Measurements from ENCODE around the gene THRSP.

Gene THRSP

DNA sequence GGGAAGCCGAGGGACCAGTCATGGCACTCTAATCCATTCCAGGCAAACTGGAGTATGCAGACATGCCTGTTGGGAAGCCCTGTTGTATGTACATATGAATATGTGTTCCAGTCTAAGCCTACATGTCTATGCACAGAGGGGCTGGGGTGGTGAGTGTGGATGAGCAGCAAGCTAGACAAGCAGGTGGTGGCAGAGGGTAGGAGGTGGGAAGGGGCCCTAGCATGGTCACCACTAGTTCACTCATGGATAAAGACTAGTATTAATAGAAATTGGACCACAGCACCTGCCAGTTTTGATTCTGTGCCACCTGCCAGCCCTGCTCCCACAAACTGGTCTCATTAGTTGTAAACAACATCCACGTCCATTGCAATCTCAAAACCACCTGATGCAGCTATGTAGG, 1.5 kb downstream of the THRSP start:
- no peak for DNase-seq (ENCODE audit: extremely low read depth, low read depth)
- TF ChIP-seq, protein P1, sequence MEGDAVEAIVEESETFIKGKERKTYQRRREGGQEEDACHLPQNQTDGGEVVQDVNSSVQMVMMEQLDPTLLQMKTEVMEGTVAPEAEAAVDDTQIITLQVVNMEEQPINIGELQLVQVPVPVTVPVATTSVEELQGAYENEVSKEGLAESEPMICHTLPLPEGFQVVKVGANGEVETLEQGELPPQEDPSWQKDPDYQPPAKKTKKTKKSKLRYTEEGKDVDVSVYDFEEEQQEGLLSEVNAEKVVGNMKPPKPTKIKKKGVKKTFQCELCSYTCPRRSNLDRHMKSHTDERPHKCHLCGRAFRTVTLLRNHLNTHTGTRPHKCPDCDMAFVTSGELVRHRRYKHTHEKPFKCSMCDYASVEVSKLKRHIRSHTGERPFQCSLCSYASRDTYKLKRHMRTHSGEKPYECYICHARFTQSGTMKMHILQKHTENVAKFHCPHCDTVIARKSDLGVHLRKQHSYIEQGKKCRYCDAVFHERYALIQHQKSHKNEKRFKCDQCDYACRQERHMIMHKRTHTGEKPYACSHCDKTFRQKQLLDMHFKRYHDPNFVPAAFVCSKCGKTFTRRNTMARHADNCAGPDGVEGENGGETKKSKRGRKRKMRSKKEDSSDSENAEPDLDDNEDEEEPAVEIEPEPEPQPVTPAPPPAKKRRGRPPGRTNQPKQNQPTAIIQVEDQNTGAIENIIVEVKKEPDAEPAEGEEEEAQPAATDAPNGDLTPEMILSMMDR (IDR thresholded peaks at IDR 0.05; ENCODE audit: low read depth, low read length, missing control alignments), result no peak
- no peak overlapping the region for H3K4me3 ChIP-seq (replicated peaks; ENCODE audit: low read depth, low read length)

DNA sequence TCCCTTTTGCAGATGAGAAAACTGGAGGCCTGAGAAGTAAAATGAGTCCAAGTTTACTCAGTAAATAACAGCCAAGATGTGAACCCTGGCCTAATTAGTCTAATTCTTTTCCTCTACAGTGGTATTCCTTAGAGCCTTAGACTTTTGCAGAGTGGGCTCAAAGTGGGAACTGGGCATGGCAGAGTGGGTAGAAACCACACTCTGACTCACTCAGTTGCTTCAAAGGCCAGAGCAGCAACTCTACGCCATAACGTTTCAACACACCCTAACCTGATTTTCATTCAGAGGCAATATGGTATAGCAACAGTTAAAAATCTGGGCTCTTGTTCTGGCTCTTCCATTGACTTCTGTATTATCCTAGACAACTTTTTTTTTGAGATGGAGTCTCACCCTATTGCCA, 2.8 kb downstream of the THRSP start:
- no peak for DNase-seq (ENCODE audit: extremely low read depth, low read depth)
- TF ChIP-seq, protein P1 (IDR thresholded peaks at IDR 0.05; ENCODE audit: low read depth, low read length, missing control alignments), result no peak
- no peak overlapping the region for H3K4me3 ChIP-seq (replicated peaks; ENCODE audit: low read depth, low read length)

DNA sequence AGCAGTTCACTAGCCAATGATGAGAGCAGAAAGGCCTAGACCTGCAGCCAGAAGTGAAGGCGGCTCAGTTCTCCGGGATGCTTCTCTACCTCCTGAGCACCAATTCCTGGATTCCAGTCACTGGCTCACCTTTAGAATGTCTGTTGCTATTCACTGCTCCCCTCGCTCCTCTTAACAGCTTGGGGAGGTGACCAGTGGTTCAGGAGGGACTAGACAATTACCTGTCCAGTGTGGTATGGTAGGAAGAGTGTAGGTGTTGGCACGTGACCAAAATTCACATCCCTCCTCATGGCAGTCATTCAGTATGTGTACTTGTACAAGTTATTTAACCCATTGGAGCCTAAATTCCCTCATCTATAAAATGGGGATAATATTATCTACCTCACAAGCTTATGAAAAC, 4.0 kb downstream of the THRSP start:
- DNase-seq (ENCODE audit: extremely low read depth, low read depth), result no peak
- TF ChIP-seq, protein P1 (IDR thresholded peaks at IDR 0.05; ENCODE audit: low read depth, low read length, missing control alignments), result no peak
- H3K4me3 ChIP-seq (replicated peaks; ENCODE audit: low read depth, low read length), result no peak overlapping the region

DNA sequence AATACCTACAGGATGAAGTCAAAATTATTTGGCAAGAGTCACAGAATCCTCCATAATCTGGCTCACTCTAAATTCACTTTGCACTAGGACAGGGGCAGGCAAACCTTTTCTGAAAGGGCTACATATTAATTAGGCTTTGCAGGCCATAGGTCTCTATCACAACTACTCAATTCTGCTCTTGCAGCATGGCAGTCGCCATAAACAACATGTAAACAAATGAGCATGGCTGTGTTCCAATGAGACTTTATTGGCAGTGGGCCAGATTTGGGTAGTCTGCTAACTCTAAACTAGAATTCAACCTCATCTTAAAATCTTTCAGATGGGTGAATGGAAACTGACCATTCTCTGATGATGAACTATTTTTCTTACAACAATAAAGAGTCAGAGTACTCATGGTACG, 5.8 kb downstream of the THRSP start:
- DNase-seq (ENCODE audit: extremely low read depth, low read depth), result no peak
- TF ChIP-seq, protein P1 (IDR thresholded peaks at IDR 0.05; ENCODE audit: low read depth, low read length, missing control alignments), result no peak
- H3K4me3 ChIP-seq (replicated peaks; ENCODE audit: low read depth, low read length), result no peak overlapping the region

DNA sequence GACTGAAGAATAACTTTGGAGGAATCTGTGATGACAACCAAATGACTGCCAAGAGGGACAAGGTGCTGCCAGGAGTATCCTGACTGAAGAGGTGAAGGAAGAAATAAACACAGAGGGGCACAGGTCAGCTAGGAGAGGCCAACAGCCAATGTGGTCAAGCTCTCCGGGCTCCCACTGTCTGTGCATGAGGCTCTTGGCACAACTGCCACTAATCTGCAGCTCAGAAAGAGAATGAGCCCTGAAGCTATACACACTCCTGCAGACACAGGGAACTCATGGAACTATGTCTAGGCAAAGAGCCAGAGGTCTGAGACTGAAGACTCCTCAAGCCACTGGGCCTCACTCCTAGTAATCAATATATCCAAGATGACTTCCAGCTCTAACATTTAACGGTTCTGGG, 7.0 kb downstream of the THRSP start:
- TF ChIP-seq, protein P1 (IDR thresholded peaks at IDR 0.05; ENCODE audit: low read depth, low read length, missing control alignments), result no peak
- DNase-seq (ENCODE audit: extremely low read depth, low read depth), result no peak
- H3K4me3 ChIP-seq (replicated peaks; ENCODE audit: low read depth, low read length), result no peak overlapping the region

DNA sequence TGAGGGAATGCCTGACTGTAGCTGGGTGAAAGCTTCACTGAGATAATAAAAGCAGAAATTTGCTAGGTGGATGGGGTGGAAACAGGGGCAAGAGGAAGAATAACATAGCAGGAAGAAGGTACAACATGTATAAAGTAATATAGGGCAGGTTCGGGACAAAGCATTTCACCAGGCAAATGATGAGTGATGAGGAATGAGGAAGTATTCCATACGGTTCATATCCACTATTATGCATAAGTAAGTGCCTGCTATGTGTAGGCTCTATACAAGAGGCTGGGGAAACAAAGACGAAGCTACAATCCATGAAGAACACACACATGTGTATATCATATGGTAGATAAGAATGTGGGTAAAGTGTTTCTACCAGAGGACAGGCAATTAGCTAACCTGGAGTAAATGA, 8.1 kb downstream of the THRSP start:
- TF ChIP-seq, protein P1 (IDR thresholded peaks at IDR 0.05; ENCODE audit: low read depth, low read length, missing control alignments), result no peak
- no peak overlapping the region for H3K4me3 ChIP-seq (replicated peaks; ENCODE audit: low read depth, low read length)
- DNase-seq (ENCODE audit: extremely low read depth, low read depth), result no peak

DNA sequence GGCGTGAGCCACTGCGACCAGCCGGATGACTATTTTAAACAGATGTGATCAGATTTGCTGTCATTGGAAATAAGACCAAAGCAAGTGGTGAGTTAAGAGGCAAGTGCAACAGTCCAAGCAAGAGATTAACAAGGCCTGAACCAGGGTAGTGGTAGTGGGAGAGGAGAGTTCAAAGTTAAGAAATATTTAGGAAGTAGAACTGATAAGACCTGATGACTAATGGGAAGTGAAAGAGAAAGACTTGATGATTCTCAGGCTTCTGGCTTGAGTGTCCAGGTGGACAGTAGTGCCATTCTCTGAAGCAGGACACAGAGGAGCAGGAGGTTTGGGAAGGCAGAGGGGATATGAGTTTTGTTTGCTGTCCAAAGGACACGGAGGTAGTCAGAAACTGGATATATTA, 8.8 kb downstream of the THRSP start:
- TF ChIP-seq, protein P1 (IDR thresholded peaks at IDR 0.05; ENCODE audit: low read depth, low read length, missing control alignments), result no peak

More for the DNA sequence above, 8.8 kb downstream of the THRSP start:
- no peak for DNase-seq (ENCODE audit: extremely low read depth, low read depth)
- H3K4me3 ChIP-seq (replicated peaks; ENCODE audit: low read depth, low read length), result no peak overlapping the region

All from HFF-Myc (cell line).